Activated T-cell treated with anti-CD3 and anti-CD28 coated beads, Interleukin-2, amount 50 U/mL, for 24 hours (primary cell): ENCODE results near the gene TMEM101.
"Not testable (repeated sequence)": the region's sequence is repeated elsewhere in the genome, so short reads cannot be mapped to it uniquely, and the experiment has no call there.

Experiments
- DNase-seq: peaks from one replicate; pipeline ENCODE4 v3.0.0-alpha.2; 2020
- H3K27ac Mint-ChIP-seq: 2 replicates; pipeline ENCODE4 v1.8.0; 2020; ENCODE audit warnings: mild to moderate bottlenecking, mixed read lengths
- H3K27me3 Mint-ChIP-seq: 2 replicates; pipeline ENCODE4 v1.8.0; 2020; ENCODE audit warnings: mixed read lengths
- H3K36me3 Mint-ChIP-seq: 2 replicates; pipeline ENCODE4 v1.8.0; 2020; ENCODE audit warnings: low read depth, mixed read lengths
- H3K4me1 Mint-ChIP-seq: 2 replicates; pipeline ENCODE4 v1.8.0; 2020; ENCODE audit warnings: low read depth, mixed read lengths
- H3K4me3 Mint-ChIP-seq: 2 replicates; pipeline ENCODE4 v1.8.0; 2020; ENCODE audit warnings: mild to moderate bottlenecking, moderate library complexity, mixed read lengths
- H3K9me3 Mint-ChIP-seq: 2 replicates; pipeline ENCODE4 v1.8.0; 2020; ENCODE audit warnings: mixed read lengths

The TMEM101 gene

GRCh38 chr17:43998552-43998951 is 16.2 kb downstream of the TMEM101 start:
- Mint-ChIP-seq H3K27me3 (peaks cover 27% of the 10 kb centered on the region), H3K4me1 (peaks cover 4% of the 10 kb centered on the region), H3K27ac (no peak overlapping the region), H3K4me3 (no peak overlapping the region), H3K9me3 (no peaks in the 10 kb centered on the region), H3K36me3 (no peaks in the 10 kb centered on the region)
- DNase-seq: no peak

GRCh38 chr17:43997180-43997579 is 17.6 kb downstream of the TMEM101 start:
- H3K27ac Mint-ChIP-seq, H3K4me3 Mint-ChIP-seq, DNase-seq, H3K36me3 Mint-ChIP-seq, H3K4me1 Mint-ChIP-seq, H3K9me3 Mint-ChIP-seq: not testable (repeated sequence)
- H3K27me3 Mint-ChIP-seq: peaks cover 31% of the 10 kb centered on the region

GRCh38 chr17:43995150-43995471 is 19.7 kb downstream of the TMEM101 start:
- peaks cover 4% of the 10 kb centered on the region for H3K4me1 Mint-ChIP-seq
- H3K4me3 Mint-ChIP-seq: no peak overlapping the region
- H3K9me3 Mint-ChIP-seq: no peaks in the 10 kb centered on the region
- no peak overlapping the region for H3K27ac Mint-ChIP-seq
- no peaks in the 10 kb centered on the region for H3K36me3 Mint-ChIP-seq
- H3K27me3 Mint-ChIP-seq: peaks cover 31% of the 10 kb centered on the region
- no peak for DNase-seq

- Mint-ChIP-seq H3K36me3 (no peaks in the 10 kb centered on the region), H3K4me1 (peaks cover 4% of the 10 kb centered on the region), H3K9me3 (no peaks in the 10 kb centered on the region), H3K4me3 (peak overlapping the region; percentile 15), H3K27ac (no peak overlapping the region), H3K27me3 (peaks cover 31% of the 10 kb centered on the region)
- peak; percentile 81 for DNase-seq
Measured at GRCh38 chr17:43994272-43995149, 20.3 kb downstream of the TMEM101 start.

- no peaks in the 10 kb centered on the region for H3K36me3 Mint-ChIP-seq
- peaks cover 4% of the 10 kb centered on the region for H3K4me1 Mint-ChIP-seq
- no peak overlapping the region for H3K27ac Mint-ChIP-seq
- no peaks in the 10 kb centered on the region for H3K9me3 Mint-ChIP-seq
- DNase-seq: no peak
- no peak overlapping the region for H3K4me3 Mint-ChIP-seq
- H3K27me3 Mint-ChIP-seq: peaks cover 31% of the 10 kb centered on the region
Measured at GRCh38 chr17:43992641-43993040, 22.1 kb downstream of the TMEM101 start.

- no peak overlapping the region for H3K4me3 Mint-ChIP-seq
- H3K9me3 Mint-ChIP-seq: no peaks in the 10 kb centered on the region
- no peak overlapping the region for H3K27ac Mint-ChIP-seq
- DNase-seq: no peak
- peaks cover 37% of the 10 kb centered on the region for H3K27me3 Mint-ChIP-seq
- H3K4me1 Mint-ChIP-seq: peaks cover 4% of the 10 kb centered on the region
- H3K36me3 Mint-ChIP-seq: no peaks in the 10 kb centered on the region
Measured at GRCh38 chr17:43988301-43988700, 26.5 kb downstream of the TMEM101 start.

- peaks cover 5% of the 10 kb centered on the region for H3K4me1 Mint-ChIP-seq
- H3K9me3 Mint-ChIP-seq: no peaks in the 10 kb centered on the region
- H3K36me3 Mint-ChIP-seq: no peaks in the 10 kb centered on the region
- DNase-seq: no peak
- no peak overlapping the region for H3K4me3 Mint-ChIP-seq
- H3K27ac Mint-ChIP-seq: no peak overlapping the region
- H3K27me3 Mint-ChIP-seq: peaks cover 42% of the 10 kb centered on the region
Measured at GRCh38 chr17:43987131-43988021, 27.4 kb downstream of the TMEM101 start.

GRCh38 chr17:43986225-43986981 is 28.4 kb downstream of the TMEM101 start:
- H3K4me3 Mint-ChIP-seq: no peak overlapping the region
- peaks cover 5% of the 10 kb centered on the region for H3K4me1 Mint-ChIP-seq
- H3K27ac Mint-ChIP-seq: no peak overlapping the region

GRCh38 chr17:43984521-43984920 is 30.2 kb downstream of the TMEM101 start:
- Mint-ChIP-seq H3K4me1 (peaks cover 5% of the 10 kb centered on the region), H3K4me3 (no peak overlapping the region), H3K9me3 (no peaks in the 10 kb centered on the region), H3K27ac (no peak overlapping the region), H3K27me3 (peaks cover 62% of the 10 kb centered on the region), H3K36me3 (no peaks in the 10 kb centered on the region)
- DNase-seq: no peak

More at GRCh38 chr17:43986225-43986981, 28.4 kb downstream of the TMEM101 start:
- H3K9me3 Mint-ChIP-seq: no peaks in the 10 kb centered on the region
- no peak for DNase-seq
- H3K36me3 Mint-ChIP-seq: no peaks in the 10 kb centered on the region
- peaks cover 52% of the 10 kb centered on the region for H3K27me3 Mint-ChIP-seq

GRCh38 chr17:43983515-43984411 is 31.0 kb downstream of the TMEM101 start:
- Mint-ChIP-seq H3K4me3 (peak overlapping the region; percentile 48), H3K36me3 (no peaks in the 10 kb centered on the region), H3K27me3 (peaks cover 64% of the 10 kb centered on the region), H3K27ac (no peak overlapping the region), H3K4me1 (peaks cover 5% of the 10 kb centered on the region), H3K9me3 (no peaks in the 10 kb centered on the region)
- DNase-seq: peak; percentile 39

- peaks cover 65% of the 10 kb centered on the region for H3K27me3 Mint-ChIP-seq
- peak overlapping the region; percentile 48 for H3K4me3 Mint-ChIP-seq
- H3K4me1 Mint-ChIP-seq: peaks cover 5% of the 10 kb centered on the region
- H3K27ac Mint-ChIP-seq: no peak overlapping the region
- H3K36me3 Mint-ChIP-seq: no peaks in the 10 kb centered on the region
- DNase-seq: peak; percentile 32
- no peaks in the 10 kb centered on the region for H3K9me3 Mint-ChIP-seq
Measured at GRCh38 chr17:43983196-43983514, 31.6 kb downstream of the TMEM101 start.

GRCh38 chr17:43982171-43982570 is 32.6 kb downstream of the TMEM101 start:
- DNase-seq: no peak
- Mint-ChIP-seq H3K27me3 (peaks cover 57% of the 10 kb centered on the region), H3K27ac (no peak overlapping the region), H3K4me1 (peaks cover 5% of the 10 kb centered on the region), H3K4me3 (no peak overlapping the region), H3K36me3 (no peaks in the 10 kb centered on the region), H3K9me3 (no peaks in the 10 kb centered on the region)

- Mint-ChIP-seq H3K4me3 (no peak overlapping the region), H3K36me3 (no peaks in the 10 kb centered on the region), H3K27me3 (peaks cover 45% of the 10 kb centered on the region)
Measured at GRCh38 chr17:43979671-43980070, 35.1 kb downstream of the TMEM101 start.

GRCh38 chr17:43979011-43979410 is 35.8 kb downstream of the TMEM101 start:
- Mint-ChIP-seq H3K9me3 (no peaks in the 10 kb centered on the region), H3K27me3 (peaks cover 44% of the 10 kb centered on the region), H3K36me3 (no peaks in the 10 kb centered on the region), H3K4me1 (peaks cover 2% of the 10 kb centered on the region), H3K4me3 (no peak overlapping the region), H3K27ac (no peak overlapping the region)
- no peak for DNase-seq

More at GRCh38 chr17:43979671-43980070, 35.1 kb downstream of the TMEM101 start:
- no peak overlapping the region for H3K27ac Mint-ChIP-seq
- no peak for DNase-seq
- H3K4me1 Mint-ChIP-seq: peaks cover 2% of the 10 kb centered on the region
- no peaks in the 10 kb centered on the region for H3K9me3 Mint-ChIP-seq
